Measurements from ENCODE around the gene CTBP1.
"Not testable (repeated sequence)": the region's sequence is repeated elsewhere in the genome, so short reads cannot be mapped to it uniquely, and the experiment has no call there.

The CTBP1 gene

GRCh38 chr4:1241466-1241935 is 7.4 kb downstream of the CTBP1 start:
- DNase-seq (ENCODE audit: low read depth): no peak
- no peak for TF ChIP-seq CTCF (conservative IDR thresholded peaks at IDR 0.05; ENCODE audit: low read depth, low read length)

GRCh38 chr4:1240721-1241465 is 8.0 kb downstream of the CTBP1 start:
- TF ChIP-seq CTCF (conservative IDR thresholded peaks at IDR 0.05; ENCODE audit: low read depth, low read length): no peak
- no peak overlapping the region for H3K4me3 ChIP-seq (ENCODE audit: low read length)
- DNase-seq (ENCODE audit: low read depth): no peak

More at GRCh38 chr4:1241466-1241935, 7.4 kb downstream of the CTBP1 start:
- no peak overlapping the region for H3K4me3 ChIP-seq (ENCODE audit: low read length)

GRCh38 chr4:1239950-1240307 is 9.0 kb downstream of the CTBP1 start:
- DNase-seq (ENCODE audit: low read depth): no peak
- no peak overlapping the region for H3K4me3 ChIP-seq (ENCODE audit: low read length)
- no peak for TF ChIP-seq CTCF (conservative IDR thresholded peaks at IDR 0.05; ENCODE audit: low read depth, low read length)

GRCh38 chr4:1239141-1239949 is 9.6 kb downstream of the CTBP1 start:
- peak; percentile 83 for DNase-seq (ENCODE audit: low read depth)
- no peak overlapping the region for H3K4me3 ChIP-seq (ENCODE audit: low read length)
- TF ChIP-seq CTCF (conservative IDR thresholded peaks at IDR 0.05; ENCODE audit: low read depth, low read length): peak; percentile 1

GRCh38 chr4:1238676-1239000 is 10.3 kb downstream of the CTBP1 start:
- DNase-seq (ENCODE audit: low read depth): no peak
- TF ChIP-seq CTCF (conservative IDR thresholded peaks at IDR 0.05; ENCODE audit: low read depth, low read length): no peak
- no peak overlapping the region for H3K4me3 ChIP-seq (ENCODE audit: low read length)

- TF ChIP-seq CTCF (conservative IDR thresholded peaks at IDR 0.05; ENCODE audit: low read depth, low read length): no peak
- no peak overlapping the region for H3K4me3 ChIP-seq (ENCODE audit: low read length)
- no peak for DNase-seq (ENCODE audit: low read depth)
Measured at GRCh38 chr4:1237981-1238675, 10.8 kb downstream of the CTBP1 start.

- DNase-seq (ENCODE audit: low read depth); H3K4me3 ChIP-seq (ENCODE audit: low read length): not testable (repeated sequence)
Measured at GRCh38 chr4:1237261-1237660, 11.7 kb downstream of the CTBP1 start.

- H3K4me3 ChIP-seq (ENCODE audit: low read length); DNase-seq (ENCODE audit: low read depth): not testable (repeated sequence)
Measured at GRCh38 chr4:1236836-1237235, 12.1 kb downstream of the CTBP1 start.

Measured in retinal pigment epithelial cell (primary cell).